PC-9 (cell line): ENCODE measurements around the gene SMAD6. TPM values are rescaled to one million over a fixed set of nuclear protein-coding genes. Genes with fewer than 3 reads are reported as not detected.
A peak's percentile ranks its signal among the peaks of the same experiment; 100 is the strongest.

Experiments used
- BruUV-seq: library from RNA; stranded (reverse); fragments of 400-500 nt; replicated peaks from 2 replicates; lab custom pipeline; 2021; lab: Mats Ljungman, UMichigan
- CTCF ChIA-PET: fragments of 300-600 bp; sonication (Branson Sonifier 250); formaldehyde crosslinking; loops from one replicate; lab custom pipeline; 2022; ENCODE audit warnings: antibody characterized with exemption; lab: Charles Lee
- POLR2A ChIA-PET: fragments of 300-600 bp; sonication (Branson Sonifier 250); formaldehyde crosslinking; loops from one replicate; lab custom pipeline; 2022; ENCODE audit warnings: antibody characterized with exemption; ENCODE audit not compliant: unreplicated experiment; lab: Charles Lee
- DNase-seq, 2 experiments: peaks; one replicate each; pipeline versions ENCODE4 v3.0.0 to v3.0.0-alpha.2; 2015 to 2022; ENCODE audit warnings: mixed read lengths in 1 of 2
- H2AFZ ChIP-seq: fragments of 200-600 bp; sonication (generic); 2 replicates; pipeline ENCODE4 v1.8.1; 2017; ENCODE audit warnings: antibody characterized with exemption
- H3F3A ChIP-seq: fragments of 200-600 bp; sonication (generic); 2 replicates; pipeline ENCODE4 v1.8.1; 2017; ENCODE audit warnings: antibody characterized with exemption, mild to moderate bottlenecking, low read depth; ENCODE audit not compliant: insufficient read depth
- H3K27ac ChIP-seq: fragments of 200-600 bp; sonication (generic); 2 replicates; pipeline ENCODE4 v1.6.1; 2016; ENCODE audit warnings: mixed run types
- H3K27me3 ChIP-seq: fragments of 200-600 bp; sonication (generic); 2 replicates; pipeline ENCODE4 v1.6.1; 2016; ENCODE audit warnings: low read depth, mixed run types; ENCODE audit not compliant: insufficient read depth
- H3K36me3 ChIP-seq: fragments of 200-600 bp; sonication (generic); 2 replicates; pipeline ENCODE4 v1.6.1; 2016; ENCODE audit warnings: low read depth, mixed run types
- H3K4me1 ChIP-seq: fragments of 200-600 bp; sonication (generic); replicated peaks from 2 replicates; pipeline ENCODE4 v1.6.1; 2016; ENCODE audit warnings: mixed run types; ENCODE audit not compliant: insufficient read depth
- H3K4me2 ChIP-seq: fragments of 200-600 bp; sonication (generic); 2 replicates; pipeline ENCODE4 v1.6.1; 2017; ENCODE audit warnings: mixed run types
- H3K4me3 ChIP-seq: fragments of 200-600 bp; sonication (generic); 2 replicates; pipeline ENCODE4 v1.6.1; 2016; ENCODE audit warnings: mixed run types
- H3K79me2 ChIP-seq: fragments of 200-600 bp; sonication (generic); 2 replicates; pipeline ENCODE4 v1.6.1; 2017; ENCODE audit warnings: low read depth, mixed run types
- H3K9me2 ChIP-seq: fragments of 200-600 bp; sonication (generic); 2 replicates; pipeline ENCODE4 v1.8.1; 2017; ENCODE audit warnings: mild to moderate bottlenecking; ENCODE audit not compliant: insufficient read depth
- H3K9me3 ChIP-seq: fragments of 200-600 bp; sonication (generic); 2 replicates; pipeline ENCODE4 v1.8.1; 2016; ENCODE audit warnings: low read depth; ENCODE audit not compliant: insufficient read depth
- H4K20me1 ChIP-seq: fragments of 200-600 bp; sonication (generic); 2 replicates; pipeline ENCODE4 v1.8.1; 2017; ENCODE audit not compliant: insufficient read depth
- CTCF ChIP-seq: fragments of 200-600 bp; sonication (generic); conservative IDR thresholded peaks from 2 replicates; pipeline ENCODE4 v1.6.1; 2017; ENCODE audit warnings: mixed run types, antibody characterized with exemption, mild to moderate bottlenecking, moderate library complexity
- EZH2 ChIP-seq: fragments of 200-600 bp; sonication (generic); IDR thresholded peaks from 2 replicates; pipeline ENCODE4 v1.8.0; 2017; ENCODE audit warnings: antibody characterized with exemption, low read depth
- intact Hi-C: fragments of 100-400 bp; cut with micrococcal nuclease; formaldehyde crosslinking; loops from one replicate; pipeline ENCODE4 v1.10.0; 2022; ENCODE audit not compliant: unreplicated experiment
- total RNA-seq: library from RNA; stranded (reverse); gene quantifications from 2 replicates; pipeline ENCODE4 v1.2.3, GENCODE V29; 2021

SMAD6 gene
- total RNA-seq, 1 experiment from 2014 or later: 7.1 TPM

GRCh38 chr15:66696770-66697169, 5.3 kb upstream of the SMAD6 start:
- no peak overlapping the region for H2AFZ ChIP-seq
- peaks cover 4% of the 10 kb centered on the region; the same call in 1 of the 2 replicates for H3F3A ChIP-seq
- H3K9me3 ChIP-seq: no peaks in the 10 kb centered on the region
- no peak overlapping the region for H3K4me2 ChIP-seq
- no peaks in the 10 kb centered on the region for H4K20me1 ChIP-seq
- no TSS peak for BruUV-seq
- no peaks in the 10 kb centered on the region for H3K79me2 ChIP-seq
- H3K4me1 ChIP-seq: 0 out of 2 replicates have a peak, but pooled peaks cover 5% of the 10 kb centered on the region
- intact Hi-C loops: no loop called here
- no peaks in the 10 kb centered on the region for H3K36me3 ChIP-seq
- no peak overlapping the region for H3K27ac ChIP-seq
- H3K27me3 ChIP-seq: no peaks in the 10 kb centered on the region
- no peak for TF ChIP-seq CTCF
- no peak for TF ChIP-seq EZH2
- CTCF ChIA-PET: no interaction called here
- POLR2A ChIA-PET: interaction anchor here (0.6 kb wide), 1 partner anchor 10 kb away, joined by 5 read pairs; no protein-coding TSS in a partner anchor
- no peak for DNase-seq
- H3K4me3 ChIP-seq: no peak overlapping the region
- no peaks in the 10 kb centered on the region for H3K9me2 ChIP-seq

- Histone ChIP-seq H3K27me3 (no peaks in the 10 kb centered on the region), H3K4me1 (0 out of 2 replicates have a peak, but pooled peaks cover 5% of the 10 kb centered on the region), H3F3A (peaks cover 5% of the 10 kb centered on the region; the same call in 1 of the 2 replicates), H3K36me3 (no peaks in the 10 kb centered on the region), H4K20me1 (no peaks in the 10 kb centered on the region), H3K4me2 (no peak overlapping the region), H2AFZ (no peak overlapping the region), H3K4me3 (no peak overlapping the region), H3K27ac (no peak overlapping the region), H3K79me2 (peaks cover 8% of the 10 kb centered on the region), H3K9me3 (no peaks in the 10 kb centered on the region), H3K9me2 (no peaks in the 10 kb centered on the region)
- intact Hi-C loops: loop anchor here (1.0 kb wide), 2 partner anchors 79 to 95 kb away; no protein-coding TSS in a partner anchor
- ChIA-PET CTCF (interaction anchor here (0.6 to 1.4 kb wide), 2 partner anchors 79 to 144 kb away, joined by 4 to 15 read pairs; no protein-coding TSS in a partner anchor), POLR2A (no interaction called here)
- TF ChIP-seq EZH2 (no peak), CTCF (peak; percentile 76)
- BruUV-seq: no TSS peak
- DNase-seq: peak; percentile 55 to 68
These were observed 3.6 kb upstream of the SMAD6 start for GRCh38 chr15:66698318-66698961.

- Histone ChIP-seq H3K27me3 (no peaks in the 10 kb centered on the region), H3K9me3 (no peaks in the 10 kb centered on the region), H3K9me2 (no peaks in the 10 kb centered on the region), H3K4me1 (0 out of 2 replicates have a peak, but pooled peaks cover 5% of the 10 kb centered on the region), H3K36me3 (no peaks in the 10 kb centered on the region), H3K79me2 (peaks cover 9% of the 10 kb centered on the region), H3K4me3 (no peak overlapping the region), H3F3A (peaks cover 5% of the 10 kb centered on the region; the same call in 1 of the 2 replicates), H3K4me2 (no peak overlapping the region), H3K27ac (no peak overlapping the region), H2AFZ (no peak overlapping the region), H4K20me1 (no peaks in the 10 kb centered on the region)
- no peak for DNase-seq
- intact Hi-C loops: loop anchor here (1.0 kb wide), 2 partner anchors 80 to 96 kb away; no protein-coding TSS in a partner anchor
- no TSS peak for BruUV-seq
- CTCF ChIA-PET: interaction anchor here (1.4 kb wide), 1 partner anchor 80 kb away, joined by 15 read pairs; no protein-coding TSS in a partner anchor
- TF ChIP-seq EZH2 (no peak), CTCF (no peak)
- POLR2A ChIA-PET: no interaction called here
These were observed 3.1 kb upstream of the SMAD6 start for GRCh38 chr15:66698971-66699370.
